DLD1 (cell line): ENCODE results near the gene FAM3C.
"Not testable (repeated sequence)": the region's sequence is repeated elsewhere in the genome, so short reads cannot be mapped to it uniquely, and the experiment has no call there.

Source experiments
- in situ Hi-C: cut with HindIII; loops from 2 replicates; pipeline ENCODE4 v1.10.0; 2017; ENCODE audit warnings: low sequenced_read_pairs

Gene FAM3C, protein sequence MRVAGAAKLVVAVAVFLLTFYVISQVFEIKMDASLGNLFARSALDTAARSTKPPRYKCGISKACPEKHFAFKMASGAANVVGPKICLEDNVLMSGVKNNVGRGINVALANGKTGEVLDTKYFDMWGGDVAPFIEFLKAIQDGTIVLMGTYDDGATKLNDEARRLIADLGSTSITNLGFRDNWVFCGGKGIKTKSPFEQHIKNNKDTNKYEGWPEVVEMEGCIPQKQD

DNA sequence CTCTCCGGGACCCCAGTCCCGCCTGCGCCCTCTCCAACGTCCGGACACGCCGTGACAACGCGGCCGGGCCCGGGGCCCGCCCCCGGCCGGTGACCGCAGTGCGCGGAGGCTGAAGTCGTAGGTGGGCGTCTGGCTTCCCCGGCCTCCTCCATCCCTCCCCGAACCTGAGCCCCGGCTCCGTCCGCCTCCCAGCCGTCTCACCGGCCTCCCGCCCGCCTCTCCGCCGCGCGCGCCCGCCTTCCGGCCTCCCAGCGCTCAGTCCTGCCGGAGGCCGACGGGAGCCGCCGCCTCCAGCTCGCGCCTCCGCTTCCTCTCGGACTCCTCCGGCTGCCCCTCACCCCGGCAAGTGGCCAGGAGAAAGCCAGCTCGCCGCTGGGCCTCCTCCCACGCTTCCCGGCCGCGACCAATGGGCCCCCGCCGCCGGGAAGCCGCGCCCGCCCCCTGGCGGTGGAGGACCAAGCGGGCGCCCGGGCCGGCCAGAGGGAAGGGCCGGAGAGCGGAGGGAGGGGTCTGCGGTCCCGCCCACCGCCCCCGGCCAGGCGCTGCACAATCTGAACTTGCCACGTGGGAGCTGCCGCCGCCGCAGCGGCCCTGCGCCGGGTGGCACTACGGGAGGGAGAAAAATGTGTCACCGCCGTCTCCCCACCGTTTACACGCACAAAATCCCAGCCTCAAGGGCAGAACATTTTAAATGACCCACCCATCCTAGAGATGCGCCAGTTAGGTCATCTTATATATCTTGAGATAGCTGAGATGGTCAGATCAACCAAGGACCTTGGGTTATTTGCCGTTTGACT, at the start of gene FAM3C:
Gene FAM3C (minus strand): TSS at position 348 of the 797 bp plus-strand sequence. CDS start 13,339 bp downstream, outside the sequence.
- in situ Hi-C loops: loop anchor here (25.0 kb wide), 1 partner anchor 166 kb away; no protein-coding TSS in a partner anchor

DNA sequence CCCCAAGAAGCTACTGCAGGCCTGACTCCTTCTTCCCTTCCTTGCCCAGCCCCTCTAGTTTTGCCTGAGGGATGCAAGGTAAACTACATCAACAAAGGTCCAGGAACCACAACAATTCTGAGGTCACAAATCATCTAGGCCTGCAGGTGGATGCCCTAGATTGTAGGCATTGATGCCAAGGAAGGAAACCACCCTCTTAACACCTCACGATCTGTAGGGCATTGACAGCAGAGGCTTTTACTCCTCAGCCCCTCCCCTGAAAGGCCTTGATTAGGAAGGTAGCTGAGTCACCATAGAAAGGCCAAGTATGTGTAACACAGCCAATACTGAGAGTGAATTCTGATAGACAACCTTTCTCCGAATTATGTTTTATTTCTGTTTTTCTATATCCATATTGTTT, 46.7 kb upstream of the FAM3C start:
- in situ Hi-C loops: no loop called here

DNA sequence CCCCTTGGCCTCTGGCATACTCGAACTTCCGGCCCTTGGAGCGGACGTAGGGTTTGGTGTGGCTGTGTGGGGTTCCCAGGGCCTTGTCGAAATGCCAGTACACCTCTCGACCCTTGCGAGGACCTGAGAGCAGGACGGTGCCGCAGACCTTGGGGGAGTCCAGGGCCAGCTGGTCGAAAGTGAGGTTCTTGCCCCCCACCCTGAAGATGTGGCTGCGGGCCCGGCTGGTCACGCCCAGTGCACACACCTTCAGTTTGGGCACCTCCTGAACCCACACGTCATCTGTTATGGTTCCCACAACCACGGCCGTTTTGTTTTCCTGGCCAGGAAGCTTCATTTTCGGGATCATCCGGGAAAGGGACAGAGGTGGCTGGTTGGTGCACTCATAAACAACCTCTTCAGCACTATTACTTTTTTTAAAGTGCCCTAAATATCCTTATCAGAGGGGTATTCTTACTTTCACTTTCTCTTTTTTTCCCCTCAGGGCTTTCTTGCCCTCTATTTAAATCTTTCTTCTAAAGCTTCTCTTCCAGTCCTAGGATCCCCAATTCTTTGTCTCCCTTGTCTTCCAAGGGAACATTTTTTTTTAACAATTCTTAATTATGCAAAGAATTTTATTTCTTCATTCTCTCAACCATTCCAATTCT, 44.9 kb upstream of the FAM3C start:
- in situ Hi-C loops: no loop called here

DNA sequence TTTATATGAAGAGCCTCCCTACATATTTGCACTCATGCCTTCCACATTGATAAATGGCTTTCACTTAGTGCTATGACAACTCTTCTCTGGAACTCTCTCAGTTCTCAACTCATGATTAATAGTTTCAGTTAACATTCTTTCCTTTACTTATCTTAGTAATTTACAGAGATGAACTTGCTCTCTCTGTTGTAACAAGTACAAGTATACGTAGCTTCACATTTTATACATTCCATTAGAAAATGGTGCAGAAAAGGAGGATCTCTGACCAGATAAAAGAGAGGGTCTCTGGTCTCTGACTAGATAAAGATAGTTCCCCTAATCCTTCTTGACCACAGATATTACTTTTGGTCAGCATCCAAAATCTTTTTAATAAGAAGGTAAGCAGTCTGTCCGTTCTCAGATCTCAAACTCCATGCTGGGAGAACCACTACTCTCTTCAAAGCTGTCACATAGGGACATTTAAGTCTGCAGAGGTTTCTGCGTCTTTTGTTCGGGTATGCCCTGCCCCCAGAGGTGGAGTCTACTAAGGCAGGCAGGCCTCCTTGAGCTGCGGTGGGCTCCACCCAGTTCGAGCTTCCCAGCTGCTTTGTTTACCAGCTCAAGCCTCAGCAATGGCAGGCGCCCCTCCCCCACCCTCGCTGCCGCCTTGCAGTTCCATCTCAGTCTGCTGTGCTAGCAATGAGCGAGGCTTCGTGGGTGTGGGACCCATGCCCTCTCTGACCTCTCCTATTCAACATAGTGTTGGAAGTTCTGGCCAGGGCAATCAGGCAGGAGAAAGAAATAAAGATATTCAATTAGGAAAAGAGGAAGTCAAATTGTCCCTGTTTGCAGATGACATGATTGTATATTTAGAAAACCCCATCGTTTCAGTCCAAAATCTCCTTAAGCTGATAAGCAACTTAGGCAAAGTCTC, 42.2 kb upstream of the FAM3C start:
- in situ Hi-C loops: not testable (repeated sequence)

DNA sequence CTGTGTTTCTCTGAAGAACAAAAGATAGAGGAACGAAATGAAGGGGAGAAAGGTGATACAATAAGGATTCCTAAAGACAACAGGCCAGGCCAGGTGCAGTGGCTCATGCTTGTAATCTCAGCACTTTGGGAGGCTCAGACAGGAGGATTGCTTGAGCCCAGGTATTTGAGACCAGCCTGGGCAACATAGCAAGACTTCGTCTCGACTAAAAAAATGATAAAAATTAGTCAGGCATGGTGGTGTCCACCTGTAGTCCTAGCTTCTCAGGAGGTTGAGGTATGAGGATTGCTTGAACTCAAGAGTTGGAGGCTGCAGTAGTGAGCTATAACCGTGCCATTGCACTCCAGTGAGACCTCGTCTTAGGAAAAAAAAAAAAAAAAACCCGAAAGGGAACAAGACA, 41.4 kb upstream of the FAM3C start:
- in situ Hi-C loops: no loop called here

DNA sequence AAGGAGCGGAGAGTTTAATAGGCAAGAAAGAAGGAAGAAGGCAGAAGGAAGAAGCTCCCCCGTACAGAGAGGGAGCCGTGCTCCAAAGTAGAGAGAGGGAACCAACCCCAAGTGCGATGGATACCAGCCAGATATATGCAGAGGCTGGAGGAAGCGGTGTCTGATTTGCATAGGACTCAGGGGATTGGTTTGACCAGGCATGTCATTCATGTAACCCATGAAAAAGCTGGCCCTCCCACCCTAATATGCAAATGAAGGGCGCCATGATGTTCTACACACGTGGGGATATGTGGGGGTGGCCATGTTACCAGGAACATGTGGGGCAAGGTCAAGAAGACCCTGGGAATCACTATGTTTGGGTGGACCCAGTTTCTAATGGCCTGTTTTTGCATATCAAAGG, 40.6 kb upstream of the FAM3C start:
- in situ Hi-C loops: no loop called here

DNA sequence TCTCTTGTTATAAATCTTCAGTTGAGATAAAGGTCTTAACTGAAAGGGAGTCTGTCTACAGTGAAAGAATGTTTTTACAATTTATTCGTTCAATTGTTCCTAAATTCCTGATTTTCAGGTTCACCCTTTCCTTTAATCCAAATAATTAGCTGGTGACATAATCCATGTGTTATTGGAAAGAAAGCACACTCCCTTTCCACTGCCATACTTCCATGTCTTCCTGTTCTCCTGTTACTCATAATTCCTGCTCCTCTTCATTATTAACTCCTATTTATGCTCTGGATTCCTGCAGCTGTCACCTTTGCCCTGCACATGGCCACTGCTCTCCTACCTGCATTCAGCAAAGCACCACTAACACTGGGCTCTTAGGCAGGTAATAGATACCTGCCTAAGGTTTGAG, 40.0 kb upstream of the FAM3C start:
- in situ Hi-C loops: no loop called here

DNA sequence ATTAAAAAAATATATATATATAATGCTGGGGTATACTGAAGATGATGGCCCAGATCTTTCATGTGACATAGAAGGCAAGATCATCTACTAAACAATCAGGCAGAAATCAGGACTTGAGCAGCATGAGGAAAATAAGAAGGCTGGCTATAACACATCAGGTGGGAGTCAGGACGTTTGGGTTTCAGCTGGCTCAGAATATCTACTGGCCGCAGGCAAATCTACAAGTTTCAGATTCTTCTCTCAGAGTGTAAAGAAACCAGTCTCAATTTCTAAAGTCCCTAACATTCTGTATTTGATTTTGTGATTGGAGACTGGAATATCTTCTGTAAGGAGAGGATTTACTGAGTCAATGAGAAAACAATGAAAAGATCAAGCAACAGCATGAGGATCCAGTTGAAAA, 37.7 kb upstream of the FAM3C start:
- in situ Hi-C loops: no loop called here

DNA sequence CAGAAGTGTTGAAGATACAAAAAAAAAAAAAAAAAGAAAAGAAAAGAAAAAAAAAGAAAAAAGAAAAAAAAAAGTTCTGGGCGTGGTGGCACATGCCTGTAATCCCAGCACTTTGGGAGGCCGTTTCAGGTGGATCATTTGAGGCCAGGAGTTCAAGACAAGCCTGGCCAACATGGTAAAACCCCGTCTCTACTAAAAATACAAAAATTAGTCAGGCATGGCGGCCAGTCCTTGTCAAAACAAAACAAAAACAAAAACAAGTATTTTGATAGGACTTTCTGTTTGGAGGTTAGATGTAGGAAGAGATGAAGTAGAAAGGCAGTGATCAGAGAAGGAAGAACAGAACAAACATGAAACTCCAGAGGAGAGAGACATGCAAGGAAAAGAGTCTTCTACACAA, 36.4 kb upstream of the FAM3C start:
- in situ Hi-C loops: not testable (repeated sequence)

DNA sequence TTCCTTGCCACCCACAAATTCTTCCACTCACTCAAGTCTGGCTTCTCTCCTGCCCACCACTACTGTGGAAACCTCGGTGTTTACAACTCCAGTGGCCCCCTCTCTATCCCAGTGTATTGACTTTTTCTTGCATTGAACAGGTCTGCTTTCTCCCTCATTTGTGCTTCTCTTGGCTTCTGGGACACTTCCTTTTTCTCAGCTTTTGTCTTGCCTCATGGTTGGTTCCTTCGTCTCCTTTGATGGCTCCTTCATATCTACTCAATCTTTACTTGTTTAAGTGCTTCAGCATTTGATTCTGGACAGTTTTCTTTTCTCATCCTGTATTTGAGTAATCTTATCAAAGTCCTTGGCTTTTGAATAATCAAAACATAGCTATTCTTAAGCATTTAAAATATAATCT, 35.9 kb upstream of the FAM3C start:
- in situ Hi-C loops: no loop called here

DNA sequence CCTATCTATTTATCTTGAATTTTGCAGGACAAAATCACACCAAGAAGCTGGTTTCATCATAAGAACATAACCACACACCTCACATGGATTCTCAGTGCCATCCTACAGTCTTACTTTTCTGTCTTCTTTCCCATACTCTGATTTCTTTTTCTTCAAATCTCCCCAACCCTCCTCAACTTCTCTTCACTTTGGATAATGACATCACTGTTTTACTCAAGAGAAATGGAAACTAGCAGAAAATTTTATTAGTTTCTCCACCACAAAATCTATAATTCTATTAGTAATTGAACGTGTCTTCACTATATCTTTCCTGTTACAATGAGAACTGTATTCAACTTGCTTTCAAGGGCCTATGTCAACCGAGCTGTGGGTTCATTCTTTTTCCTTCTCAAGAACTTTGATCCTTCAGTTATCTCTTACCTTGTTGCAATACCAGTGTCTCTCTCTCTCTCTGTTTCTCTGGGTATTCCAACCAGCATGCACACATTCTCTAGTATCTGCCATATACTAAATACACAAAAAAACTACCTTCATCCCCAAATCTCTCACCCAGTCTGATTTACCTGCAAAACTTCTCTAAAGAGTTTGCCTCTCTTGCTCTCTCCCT, 35.4 kb upstream of the FAM3C start:
- in situ Hi-C loops: no loop called here

DNA sequence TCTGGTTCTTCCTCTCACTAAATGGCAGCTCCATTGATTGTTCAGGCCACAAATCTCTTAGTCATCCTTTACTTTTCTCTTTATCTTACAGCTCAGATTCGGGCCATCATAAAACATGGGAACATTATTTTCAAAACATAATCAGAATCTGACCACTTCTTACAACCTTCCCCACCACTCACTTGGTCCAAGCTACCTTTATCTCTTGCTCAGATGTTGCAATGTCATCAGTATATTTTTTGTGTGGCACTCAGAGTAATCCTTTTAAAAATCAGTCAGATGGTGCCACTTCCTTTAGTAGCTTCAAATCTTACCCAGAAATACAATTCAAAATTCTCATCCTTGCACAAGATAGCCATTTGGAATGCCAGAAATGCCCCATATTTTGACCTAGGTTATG, 34.5 kb upstream of the FAM3C start:
- in situ Hi-C loops: no loop called here

DNA sequence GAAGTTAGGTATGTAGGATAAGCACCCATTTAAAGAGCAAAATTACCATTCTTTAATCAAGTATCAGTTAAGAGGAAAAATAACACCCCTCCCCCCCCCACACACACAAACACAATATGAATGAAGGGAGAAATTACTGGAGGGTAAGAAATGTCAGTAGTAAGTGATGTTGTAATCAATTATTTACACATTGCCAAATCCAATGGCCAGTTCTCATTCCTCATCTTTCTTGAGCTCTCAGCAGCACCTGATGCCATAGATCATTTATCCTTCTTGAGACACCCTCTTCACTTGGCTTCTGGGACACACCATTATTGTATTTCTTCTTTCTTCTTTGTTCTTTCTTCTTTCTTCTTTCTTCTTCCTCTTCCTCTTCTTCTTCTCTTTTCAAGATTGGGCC, 33.7 kb upstream of the FAM3C start:
- in situ Hi-C loops: no loop called here

DNA sequence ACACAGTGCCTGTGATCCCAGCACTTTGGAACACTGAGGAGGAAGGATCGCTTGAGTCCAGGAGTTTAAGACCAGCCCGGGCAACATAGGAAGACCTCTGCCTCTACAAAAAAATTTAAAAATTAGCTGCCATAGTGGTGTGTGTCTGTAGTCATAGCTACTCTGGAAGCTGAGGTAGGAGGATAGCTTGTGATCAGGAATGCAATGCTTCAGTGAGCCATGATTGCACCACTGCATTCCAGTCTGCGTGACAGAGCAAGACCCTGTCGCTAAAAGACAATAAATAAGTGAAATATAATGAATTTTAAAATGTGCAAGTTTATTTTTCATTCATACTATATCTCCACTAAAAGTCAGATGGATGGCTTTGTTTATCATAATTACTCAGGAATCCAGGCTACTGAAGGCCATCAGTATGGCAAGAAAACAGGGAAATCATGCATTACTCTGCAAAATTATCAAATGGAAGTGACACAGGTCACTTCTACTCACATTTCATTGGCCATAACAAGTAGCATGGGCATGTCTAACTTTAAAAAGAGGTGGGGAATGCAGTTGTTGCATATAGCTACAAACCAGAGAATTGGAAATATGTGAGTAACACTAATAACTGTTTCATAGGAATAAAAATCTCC, 32.9 kb upstream of the FAM3C start:
- in situ Hi-C loops: no loop called here

DNA sequence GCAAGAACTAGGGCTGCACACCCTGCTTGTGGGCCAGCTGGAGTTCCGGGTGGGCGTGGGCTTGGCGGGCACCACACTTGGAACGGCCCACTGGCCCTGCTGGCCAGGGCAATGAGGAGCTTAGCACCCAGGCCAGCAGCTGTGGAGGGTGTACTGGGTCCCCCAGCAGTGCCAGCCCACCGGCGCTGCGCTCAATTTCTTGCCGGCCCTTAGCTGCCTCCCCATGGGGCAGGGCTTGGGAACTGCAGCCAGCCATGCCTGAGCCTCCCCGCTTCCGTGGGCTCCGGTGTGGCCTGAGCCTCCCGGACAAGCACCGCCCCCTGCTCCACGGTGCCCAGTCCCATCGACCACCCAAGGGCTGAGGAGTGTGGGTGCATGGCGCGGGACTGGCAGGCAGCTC, 25.6 kb upstream of the FAM3C start:
- in situ Hi-C loops: not testable (repeated sequence)

DNA sequence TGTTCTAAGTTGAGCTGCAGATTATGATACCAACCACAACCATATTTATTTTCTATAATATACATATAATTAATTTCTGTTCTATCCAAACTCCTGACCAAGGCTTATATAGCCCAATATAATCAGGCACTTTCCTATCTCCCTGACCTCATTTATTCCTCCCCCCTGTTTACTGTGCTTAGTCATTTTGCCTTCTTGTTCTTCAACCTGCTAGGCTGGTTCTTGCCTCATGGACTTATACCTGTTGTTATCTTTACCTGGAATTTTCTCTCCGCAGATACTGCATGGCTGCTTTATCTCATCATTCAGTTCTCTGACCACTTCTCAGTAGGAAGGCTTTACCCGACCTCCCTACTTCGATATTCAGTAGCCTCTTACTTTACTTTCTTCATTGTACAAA, 24.9 kb upstream of the FAM3C start:
- in situ Hi-C loops: no loop called here

DNA sequence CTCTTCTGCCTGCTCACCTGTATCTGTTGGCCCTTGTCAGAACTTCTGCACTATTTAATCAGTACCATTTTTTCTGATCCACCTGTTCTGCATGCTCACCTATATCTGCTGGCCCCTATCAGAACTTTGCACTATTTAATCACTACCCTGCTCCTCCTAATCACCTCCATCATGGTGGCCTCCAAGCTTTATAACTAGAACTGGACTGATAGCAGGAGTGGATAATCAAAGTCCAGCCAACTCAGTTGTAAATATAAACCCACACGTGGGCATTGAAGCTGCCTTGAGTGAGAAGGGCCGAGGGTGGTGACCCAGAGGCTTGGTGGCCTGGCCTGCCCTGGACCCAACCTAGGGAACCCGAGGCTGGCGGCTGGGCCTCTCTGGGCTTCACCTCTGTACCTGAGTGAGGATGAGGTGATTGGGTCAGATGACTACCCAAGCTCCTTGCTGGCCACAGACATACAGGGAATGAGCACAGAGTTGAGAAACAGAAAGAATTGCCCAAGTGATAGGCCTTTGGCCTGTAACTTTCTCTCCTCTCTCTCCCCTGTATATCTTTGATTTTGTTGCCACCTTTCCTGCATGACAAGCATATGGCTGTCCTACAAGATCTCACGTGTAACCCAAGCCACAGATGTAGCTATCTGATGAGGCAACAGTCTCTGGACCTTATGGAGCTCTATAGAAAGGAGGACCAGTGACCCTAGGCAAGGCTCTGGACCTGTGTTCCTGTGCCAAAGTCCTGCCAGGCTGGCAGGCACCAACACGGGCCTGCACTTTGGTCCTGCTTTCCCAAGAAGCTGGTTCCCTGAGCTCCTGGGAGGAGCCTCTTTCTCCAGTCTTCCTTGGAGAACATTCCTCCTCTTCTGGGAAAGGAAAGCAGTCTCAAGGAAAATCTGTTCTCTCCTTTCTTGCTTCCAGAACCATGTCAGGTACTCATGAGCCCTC, 23.4 kb upstream of the FAM3C start:
- in situ Hi-C loops: no loop called here

DNA sequence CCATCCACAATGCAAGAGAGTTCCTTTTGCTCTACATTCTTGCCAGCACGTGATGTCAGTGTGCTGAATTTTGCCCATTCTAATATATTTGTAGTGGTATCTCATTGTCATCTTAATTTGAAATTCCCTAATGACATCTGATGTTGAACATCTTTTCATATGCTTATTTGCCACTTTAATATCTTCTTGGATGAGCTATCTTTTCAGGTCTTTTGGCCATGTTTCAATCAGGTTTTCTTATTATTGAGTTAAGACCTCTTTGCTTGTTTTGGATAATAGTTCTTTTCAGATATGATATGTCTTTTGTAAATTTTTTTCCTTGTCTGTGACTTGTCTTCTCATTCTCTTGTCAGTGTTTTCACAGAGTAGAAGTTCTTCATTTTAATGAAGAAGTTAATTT, 20.4 kb upstream of the FAM3C start:
- in situ Hi-C loops: no loop called here

DNA sequence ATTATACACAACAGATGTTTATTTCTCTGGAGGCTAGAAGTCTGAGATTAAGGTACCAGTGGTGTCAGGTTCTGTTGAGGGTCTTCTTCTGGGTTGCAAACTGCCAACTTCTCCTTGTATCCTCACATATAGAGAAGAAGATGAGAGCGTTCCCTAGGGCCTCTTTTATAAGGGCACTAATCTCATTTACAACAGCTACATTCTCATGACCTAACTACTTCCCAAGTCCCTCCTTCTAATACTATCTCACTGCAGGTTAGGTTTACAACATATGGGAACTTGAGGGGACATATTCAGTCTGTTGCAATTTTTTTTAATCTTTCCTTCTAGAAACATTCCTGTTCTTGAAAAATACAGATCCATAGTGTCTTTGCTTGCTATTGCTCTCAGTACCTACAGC, 18.3 kb upstream of the FAM3C start:
- in situ Hi-C loops: no loop called here
